HEK293 (cell line): Measurements from ENCODE around the gene NEK7.

Experiments used
- CTCF ChIA-PET: fragments of 350-600 bp; formaldehyde crosslinking; extraction: SDS; loops from one replicate; lab custom pipeline; 2021; ENCODE audit warnings: antibody characterized with exemption; lab: Yijun Ruan, JAX
- POLR2A ChIA-PET: fragments of 300-600 bp; formaldehyde crosslinking; extraction: SDS; loops from one replicate; lab custom pipeline; 2020; ENCODE audit warnings: antibody characterized with exemption, inconsistent platforms; lab: Yijun Ruan, JAX
- H3K27ac ChIP-seq: fragments of 200-500 bp; sonication (Bioruptor generic); 2 replicates; pipeline ENCODE4 v1.5.1; 2014; ENCODE audit warnings: low read depth, low read length, control low read depth, inconsistent platforms; ENCODE audit errors: extremely low read depth
- H3K36me3 ChIP-seq, 2 experiments: fragments of 200-500 bp in 1 of 2; sonication (Bioruptor generic) in 1 of 2; 1 replicate in 1 of 2; 2 replicates in 1 of 2; pipeline ENCODE4 v1.5.1; 2014 to 2017; ENCODE audit warnings: inconsistent platforms in 2 of 2, low read length in 2 of 2; ENCODE audit not compliant: control insufficient read depth in 2 of 2, insufficient read depth in 1 of 2
- H3K4me1 ChIP-seq: fragments of 200-500 bp; sonication (Bioruptor generic); 2 replicates; pipeline ENCODE4 v1.5.1; 2014; ENCODE audit warnings: mild to moderate bottlenecking, low read length, inconsistent platforms; ENCODE audit not compliant: control insufficient read depth, insufficient read depth
- H3K4me3 ChIP-seq: 2 replicates; pipeline ENCODE4 v1.5.1; 2011; ENCODE audit warnings: low read depth, mild to moderate bottlenecking, control low read depth, low read length, moderate library complexity
- H3K9me3 ChIP-seq: fragments of 200-500 bp; sonication (Bioruptor generic); 2 replicates; pipeline ENCODE4 v1.5.1; 2014; ENCODE audit warnings: low read depth, low read length, inconsistent platforms; ENCODE audit not compliant: control insufficient read depth, insufficient read depth
- KLF1 ChIP-seq: fragments of 450-650 bp; formaldehyde crosslinking; IDR thresholded peaks from 2 replicates; pipeline ENCODE4 v1.5.1; 2016; ENCODE audit warnings: missing biosample characterization, missing genetic modification characterization
- KLF7 ChIP-seq: fragments of 450-650 bp; formaldehyde crosslinking; IDR thresholded peaks from 2 replicates; pipeline ENCODE4 v1.5.1; 2016; ENCODE audit warnings: missing biosample characterization, missing genetic modification characterization, borderline replicate concordance
- TCF7L2 ChIP-seq: IDR thresholded peaks from 2 replicates; pipeline ENCODE4 v1.6.1; 2011; ENCODE audit warnings: low read depth, mild to moderate bottlenecking, inconsistent platforms, low read length, moderate library complexity, borderline replicate concordance
- ZBTB11 ChIP-seq: fragments of 450-650 bp; formaldehyde crosslinking; conservative IDR thresholded peaks from 2 replicates; pipeline ENCODE4 v1.5.1; 2016; ENCODE audit warnings: low read depth, missing biosample characterization, missing genetic modification characterization
- ZBTB26 ChIP-seq: fragments of 450-650 bp; formaldehyde crosslinking; optimal IDR thresholded peaks from 2 replicates; pipeline ENCODE3; 2016; ENCODE audit warnings: missing biosample characterization, mild to moderate bottlenecking, missing genetic modification characterization
- ZBTB6 ChIP-seq: fragments of 450-650 bp; formaldehyde crosslinking; IDR thresholded peaks from 2 replicates; pipeline ENCODE4 v1.5.1; 2017; ENCODE audit warnings: missing biosample characterization, missing genetic modification characterization
- ZFP3 ChIP-seq: fragments of 450-650 bp; formaldehyde crosslinking; IDR thresholded peaks from 2 replicates; pipeline ENCODE4 v1.5.1; 2016; ENCODE audit warnings: low read depth, missing biosample characterization, missing genetic modification characterization
- ZNF157 ChIP-seq: fragments of 450-650 bp; formaldehyde crosslinking; IDR thresholded peaks from 2 replicates; pipeline ENCODE4 v1.5.1; 2016; ENCODE audit warnings: missing biosample characterization, missing genetic modification characterization
- ZNF18 ChIP-seq: fragments of 450-650 bp; formaldehyde crosslinking; IDR thresholded peaks from 2 replicates; pipeline ENCODE4 v1.5.1; 2016; ENCODE audit warnings: missing biosample characterization, missing genetic modification characterization
- ZNF239 ChIP-seq: fragments of 450-650 bp; formaldehyde crosslinking; IDR thresholded peaks from 2 replicates; pipeline ENCODE4 v1.5.1; 2016; ENCODE audit warnings: missing biosample characterization, missing genetic modification characterization
- ZNF26 ChIP-seq: fragments of 450-650 bp; formaldehyde crosslinking; IDR thresholded peaks from 2 replicates; pipeline ENCODE4 v1.5.1; 2016; ENCODE audit warnings: missing biosample characterization, missing genetic modification characterization
- ZNF324 ChIP-seq: fragments of 450-650 bp; formaldehyde crosslinking; IDR thresholded peaks from 2 replicates; pipeline ENCODE4 v1.5.1; 2016; ENCODE audit warnings: missing biosample characterization, missing genetic modification characterization
- ZNF473 ChIP-seq: fragments of 450-650 bp; formaldehyde crosslinking; IDR thresholded peaks from 2 replicates; pipeline ENCODE4 v1.5.1; 2017; ENCODE audit warnings: missing biosample characterization, missing genetic modification characterization
- ZNF529 ChIP-seq: fragments of 450-650 bp; formaldehyde crosslinking; IDR thresholded peaks from 2 replicates; pipeline ENCODE4 v1.5.1; 2017; ENCODE audit warnings: missing genetic modification characterization, missing biosample characterization; ENCODE audit not compliant: insufficient replicate concordance
- ZNF626 ChIP-seq: fragments of 450-650 bp; sonication (Bioruptor Pico); formaldehyde crosslinking; IDR thresholded peaks from 2 replicates; pipeline ENCODE4 v1.5.1; 2018; ENCODE audit warnings: missing biosample characterization, missing genetic modification characterization, inconsistent platforms
- ZNF639 ChIP-seq: fragments of 450-650 bp; formaldehyde crosslinking; IDR thresholded peaks from 2 replicates; pipeline ENCODE4 v1.5.1; 2016; ENCODE audit warnings: missing biosample characterization, missing genetic modification characterization
- ZNF704 ChIP-seq: fragments of 450-650 bp; formaldehyde crosslinking; IDR thresholded peaks from 2 replicates; pipeline ENCODE4 v1.5.1; 2016; ENCODE audit warnings: missing biosample characterization, missing genetic modification characterization
- ZNF785 ChIP-seq: fragments of 450-650 bp; formaldehyde crosslinking; IDR thresholded peaks from 2 replicates; pipeline ENCODE4 v1.5.1; 2016; ENCODE audit warnings: missing biosample characterization, missing genetic modification characterization
- ZNF843 ChIP-seq: fragments of 450-650 bp; formaldehyde crosslinking; IDR thresholded peaks from 2 replicates; pipeline ENCODE4 v1.5.1; 2016; ENCODE audit warnings: missing biosample characterization, missing genetic modification characterization

Gene NEK7

GRCh38 chr1:198281911-198282310, 125.1 kb downstream of the NEK7 start:
- H3K27ac ChIP-seq, result no peak overlapping the region
- CTCF ChIA-PET, result no interaction called here
- peaks cover 3% of the 10 kb centered on the region; the same call in 1 of the 2 replicates for H3K4me1 ChIP-seq
- no peaks in the 10 kb centered on the region for H3K36me3 ChIP-seq
- TF ChIP-seq ZNF18 (no peak), ZNF26 (tag by site-specific recombination) (no peak), TCF7L2 (no peak), ZNF473 (no peak), ZNF239 (tag by site-specific recombination) (no peak), ZNF785 (tag by site-specific recombination) (no peak), ZBTB11 (no peak), ZNF639 (tag by site-specific recombination) (no peak), ZFP3 (tag by site-specific recombination) (no peak), ZNF157 (tag by site-specific recombination) (no peak), KLF7 (tag by site-specific recombination) (no peak)
- TF ChIP-seq, all 188 proteins: peak for 0
- POLR2A ChIA-PET, result no interaction called here
- no peaks in the 10 kb centered on the region for H3K9me3 ChIP-seq
- H3K4me3 ChIP-seq, result no peak overlapping the region

GRCh38 chr1:198283222-198283621, 126.4 kb downstream of the NEK7 start:
- no peak for TF ChIP-seq ZNF626 (tag by site-specific recombination)
- H3K4me1 ChIP-seq, result peaks cover 3% of the 10 kb centered on the region; the same call in 1 of the 2 replicates
- ChIA-PET POLR2A (no interaction called here), CTCF (no interaction called here)
- H3K9me3 ChIP-seq, result no peaks in the 10 kb centered on the region
- H3K27ac ChIP-seq, result no peak overlapping the region
- no peaks in the 10 kb centered on the region for H3K36me3 ChIP-seq
- no peak overlapping the region for H3K4me3 ChIP-seq

- H3K9me3 ChIP-seq, result no peaks in the 10 kb centered on the region
- POLR2A ChIA-PET, result no interaction called here
- no peak overlapping the region for H3K27ac ChIP-seq
- H3K4me1 ChIP-seq, result no peaks in the 10 kb centered on the region
- CTCF ChIA-PET, result no interaction called here
- no peaks in the 10 kb centered on the region for H3K36me3 ChIP-seq
- H3K4me3 ChIP-seq, result no peak overlapping the region
- TF ChIP-seq KLF1 (no peak), ZNF843 (tag by site-specific recombination) (no peak), ZNF529 (tag by site-specific recombination) (no peak), ZBTB26 (tag by site-specific recombination) (no peak), ZNF473 (no peak), ZNF324 (no peak), ZNF704 (tag by site-specific recombination) (no peak), ZBTB6 (no peak)
Observed at GRCh38 chr1:198287916-198288315, 131.1 kb downstream of the NEK7 start.
